Measurements from ENCODE around the gene YWHAE. TPM values are rescaled to one million over a fixed set of nuclear protein-coding genes. Genes with fewer than 3 reads are reported as not detected.
"Not testable (repeated sequence)": the region's sequence is repeated elsewhere in the genome, so short reads cannot be mapped to it uniquely, and the experiment has no call there.

Gene YWHAE
- total RNA-seq, 1 experiment from 2014 or later = 956 TPM

DNA sequence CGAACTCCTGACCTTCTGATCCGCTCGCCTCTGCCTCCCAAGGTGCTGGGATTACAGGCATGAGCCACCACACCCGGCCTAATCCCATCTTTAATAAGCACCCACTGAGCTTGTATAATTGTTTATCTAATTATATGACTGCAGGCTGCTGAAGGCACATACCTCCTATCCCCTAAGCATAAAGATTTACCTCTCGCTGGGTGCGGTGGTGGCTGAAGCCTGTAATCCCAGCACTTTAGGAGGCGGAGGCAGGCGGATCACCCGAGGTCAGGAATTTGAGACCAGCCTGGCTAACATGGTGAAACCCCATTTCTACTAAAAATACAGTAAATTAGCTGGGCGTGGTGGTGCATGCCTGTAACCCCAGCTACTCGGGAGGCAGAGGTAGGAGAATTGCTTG, 20.1 kb upstream of the YWHAE start:
- no peak overlapping the region for H3K4me3 ChIP-seq (ENCODE audit: low read depth, low read length)
- H3K27me3 Mint-ChIP-seq (ENCODE audit: insufficient read depth, unreplicated experiment) = no peaks in the 10 kb centered on the region
- H3K9me3 ChIP-seq = no peaks in the 10 kb centered on the region
- H3K36me3 Mint-ChIP-seq (ENCODE audit: insufficient read depth, unreplicated experiment) = peaks cover 83% of the 10 kb centered on the region
- H3K4me3 Mint-ChIP-seq (ENCODE audit: unreplicated experiment) = no peak overlapping the region
- 0 out of 2 replicates have a peak, but pooled peaks cover 3% of the 10 kb centered on the region for H3K36me3 ChIP-seq (ENCODE audit: control insufficient read depth, insufficient read depth, low read length)
- no peaks in the 10 kb centered on the region for H3K27me3 ChIP-seq (replicated peaks; ENCODE audit: control insufficient read depth, insufficient read depth, low read length)
- no TSS peak for BruUV-seq (replicated peaks)
- no peak for DNase-seq
- H3K4me1 ChIP-seq = no peaks in the 10 kb centered on the region
- POLR2A ChIA-PET = no interaction called here
- peaks cover 6% of the 10 kb centered on the region for H3K4me1 Mint-ChIP-seq (ENCODE audit: low read depth, unreplicated experiment)
- CTCF ChIA-PET = interaction anchor here (1.2 kb wide), 1 partner anchor 29 kb away, joined by 3 read pairs; no protein-coding TSS in a partner anchor
- no peak overlapping the region for H3K27ac Mint-ChIP-seq (ENCODE audit: unreplicated experiment)
- H3K9me3 Mint-ChIP-seq (ENCODE audit: unreplicated experiment) = no peaks in the 10 kb centered on the region
- TF ChIP-seq, protein P1, sequence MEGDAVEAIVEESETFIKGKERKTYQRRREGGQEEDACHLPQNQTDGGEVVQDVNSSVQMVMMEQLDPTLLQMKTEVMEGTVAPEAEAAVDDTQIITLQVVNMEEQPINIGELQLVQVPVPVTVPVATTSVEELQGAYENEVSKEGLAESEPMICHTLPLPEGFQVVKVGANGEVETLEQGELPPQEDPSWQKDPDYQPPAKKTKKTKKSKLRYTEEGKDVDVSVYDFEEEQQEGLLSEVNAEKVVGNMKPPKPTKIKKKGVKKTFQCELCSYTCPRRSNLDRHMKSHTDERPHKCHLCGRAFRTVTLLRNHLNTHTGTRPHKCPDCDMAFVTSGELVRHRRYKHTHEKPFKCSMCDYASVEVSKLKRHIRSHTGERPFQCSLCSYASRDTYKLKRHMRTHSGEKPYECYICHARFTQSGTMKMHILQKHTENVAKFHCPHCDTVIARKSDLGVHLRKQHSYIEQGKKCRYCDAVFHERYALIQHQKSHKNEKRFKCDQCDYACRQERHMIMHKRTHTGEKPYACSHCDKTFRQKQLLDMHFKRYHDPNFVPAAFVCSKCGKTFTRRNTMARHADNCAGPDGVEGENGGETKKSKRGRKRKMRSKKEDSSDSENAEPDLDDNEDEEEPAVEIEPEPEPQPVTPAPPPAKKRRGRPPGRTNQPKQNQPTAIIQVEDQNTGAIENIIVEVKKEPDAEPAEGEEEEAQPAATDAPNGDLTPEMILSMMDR (IDR thresholded peaks at IDR 0.05; ENCODE audit: insufficient read depth in 1 of 2, low read depth in 1 of 2, low read length in 1 of 2, severe bottlenecking in 1 of 2, unreplicated experiment in 1 of 2) = no peak
- intact Hi-C loops (cut with micrococcal nuclease; ENCODE audit: unreplicated experiment) = no loop called here

DNA sequence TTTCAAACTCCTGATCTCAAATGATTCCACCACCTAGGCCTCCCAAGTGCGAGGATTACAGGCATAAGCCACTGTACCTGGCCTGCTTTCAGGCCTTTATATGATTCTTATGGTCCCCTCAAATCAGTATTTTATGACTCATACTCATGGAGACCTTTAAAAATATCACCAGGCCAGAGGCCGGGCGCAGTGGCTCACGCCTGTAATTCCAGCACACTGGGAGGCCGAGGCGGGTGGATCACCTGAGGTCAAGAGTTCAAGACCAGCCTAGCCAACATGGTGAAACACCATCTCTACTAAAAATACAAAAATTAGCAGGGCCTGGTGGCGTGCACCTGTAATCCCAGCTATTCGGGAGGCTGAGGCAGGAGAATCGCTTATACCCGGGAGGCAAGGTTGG, 18.5 kb upstream of the YWHAE start:
- H3K4me1 ChIP-seq; H3K4me3 Mint-ChIP-seq (ENCODE audit: unreplicated experiment); H3K27me3 Mint-ChIP-seq (ENCODE audit: insufficient read depth, unreplicated experiment); H3K9me3 ChIP-seq; H3K4me3 ChIP-seq (ENCODE audit: low read depth, low read length); H3K4me1 Mint-ChIP-seq (ENCODE audit: low read depth, unreplicated experiment); BruUV-seq (replicated peaks); H3K27ac Mint-ChIP-seq (ENCODE audit: unreplicated experiment); H3K27me3 ChIP-seq (replicated peaks; ENCODE audit: control insufficient read depth, insufficient read depth, low read length); H3K36me3 ChIP-seq (ENCODE audit: control insufficient read depth, insufficient read depth, low read length); POLR2A ChIA-PET; DNase-seq: not testable (repeated sequence)
- peaks cover 12% of the 10 kb centered on the region for H3K9me3 Mint-ChIP-seq (ENCODE audit: unreplicated experiment)
- CTCF ChIA-PET = interaction anchor here (0.7 kb wide), 1 partner anchor 23 kb away, joined by 3 read pairs; no protein-coding TSS in a partner anchor
- intact Hi-C loops (cut with micrococcal nuclease; ENCODE audit: unreplicated experiment) = loop anchor here (10.0 kb wide), 1 partner anchor 54 kb away; no protein-coding TSS in a partner anchor
- H3K36me3 Mint-ChIP-seq (ENCODE audit: insufficient read depth, unreplicated experiment) = peaks cover 76% of the 10 kb centered on the region

DNA sequence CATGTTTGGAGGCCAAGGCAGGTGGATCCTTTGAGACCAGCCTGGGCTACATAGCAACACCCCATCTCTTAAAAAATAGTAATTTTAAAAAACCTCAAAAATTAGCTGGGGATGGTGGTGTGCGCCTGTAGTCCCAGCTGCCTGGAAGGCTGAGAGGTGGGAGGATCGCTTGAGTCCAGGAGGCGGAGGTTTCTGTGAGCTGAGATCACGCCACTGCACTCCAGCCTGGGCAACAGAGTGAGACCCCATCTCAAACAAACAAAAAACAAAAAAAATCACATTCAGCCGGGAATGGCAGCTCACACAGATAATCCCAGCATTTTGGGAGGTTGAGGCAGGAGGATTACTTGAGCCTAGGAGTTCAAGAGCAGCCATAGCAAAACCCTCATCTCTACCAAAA, 16.4 kb upstream of the YWHAE start:
- Histone ChIP-seq H3K4me3 (ENCODE audit: low read depth, low read length) (no peak overlapping the region), H3K27me3 (replicated peaks; ENCODE audit: control insufficient read depth, insufficient read depth, low read length) (no peaks in the 10 kb centered on the region), H3K9me3 (0 out of 2 replicates have a peak, but pooled peaks cover 3% of the 10 kb centered on the region), H3K4me1 (peaks cover 6% of the 10 kb centered on the region; the same call in 1 of the 2 replicates), H3K36me3 (ENCODE audit: control insufficient read depth, insufficient read depth, low read length) (no peaks in the 10 kb centered on the region)
- intact Hi-C loops (cut with micrococcal nuclease; ENCODE audit: unreplicated experiment) = loop anchor here (10.0 kb wide), 1 partner anchor 52 kb away; no protein-coding TSS in a partner anchor
- H3K4me3 Mint-ChIP-seq (ENCODE audit: unreplicated experiment) = no peak overlapping the region
- TF ChIP-seq, protein P1 (IDR thresholded peaks at IDR 0.05; ENCODE audit: insufficient read depth in 1 of 2, low read depth in 1 of 2, low read length in 1 of 2, severe bottlenecking in 1 of 2, unreplicated experiment in 1 of 2) = no peak
- no peaks in the 10 kb centered on the region for H3K27me3 Mint-ChIP-seq (ENCODE audit: insufficient read depth, unreplicated experiment)
- no TSS peak for BruUV-seq (replicated peaks)
- peaks cover 12% of the 10 kb centered on the region for H3K9me3 Mint-ChIP-seq (ENCODE audit: unreplicated experiment)
- H3K27ac Mint-ChIP-seq (ENCODE audit: unreplicated experiment) = no peak overlapping the region
- no peak for DNase-seq
- POLR2A ChIA-PET = no interaction called here
- peaks cover 9% of the 10 kb centered on the region for H3K4me1 Mint-ChIP-seq (ENCODE audit: low read depth, unreplicated experiment)
- peaks cover 56% of the 10 kb centered on the region for H3K36me3 Mint-ChIP-seq (ENCODE audit: insufficient read depth, unreplicated experiment)
- CTCF ChIA-PET = no interaction called here
